ENCODE data around the gene AFF3. TPM values are rescaled to one million over a fixed set of nuclear protein-coding genes. Genes with fewer than 3 reads are reported as not detected.

The AFF3 gene
- total and polyA plus RNA-seq, 2 donors (not counting 3 experiments of a cell fraction or from before 2014, with no cell fraction given): 0.06 to 0.07 TPM

DNA sequence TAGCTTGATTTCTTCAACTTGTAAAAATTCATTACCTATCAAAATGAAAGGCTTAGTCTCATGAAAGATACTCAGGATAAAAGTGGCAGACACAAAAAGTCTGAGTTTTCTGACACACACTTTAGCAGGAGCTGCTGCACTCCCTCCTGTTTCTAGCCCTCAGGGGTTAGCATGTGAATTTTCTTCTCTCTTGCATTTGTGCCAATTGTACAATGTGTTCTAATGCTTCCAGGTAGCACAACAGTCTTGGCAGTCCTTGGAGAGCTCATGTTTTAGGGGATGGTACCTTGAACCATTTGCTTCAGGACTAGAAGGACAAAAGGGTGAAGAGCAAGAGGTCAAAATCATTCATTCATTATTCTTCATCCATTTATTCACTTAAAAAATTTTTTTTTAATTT lies 316.8 kb downstream of the AFF3 start:
- no peaks in the 10 kb centered on the region for H3K36me3 ChIP-seq (ENCODE audit: control insufficient read depth in 2 of 2, extremely low read depth in 1 of 2, insufficient read depth in 2 of 2, low read length in 2 of 2)
- no peak overlapping the region for H3K4me2 ChIP-seq (ENCODE audit: insufficient read depth, low read length)
- no peaks in the 10 kb centered on the region for H3K79me2 ChIP-seq (ENCODE audit: control insufficient read depth, insufficient read depth, low read length)
- no peaks in the 10 kb centered on the region for H3K9me3 ChIP-seq (replicated peaks; ENCODE audit: control insufficient read depth, insufficient read depth, low read length)
- H3K27ac ChIP-seq (ENCODE audit: insufficient read depth, low read depth, low read length): no peak overlapping the region
- ChIA-PET POLR2A (no interaction called here), CTCF (no interaction called here)
- intact Hi-C loops (cut with micrococcal nuclease): no loop called here
- H2AFZ ChIP-seq (ENCODE audit: low read depth, low read length): no peak overlapping the region
- dilution Hi-C loops (cut with MboI; ENCODE audit: extremely low pct_ligation_motif_present, low sequenced_read_pairs): no loop called here
- H3K9me1 ChIP-seq (replicated peaks; ENCODE audit: control insufficient read depth, extremely low read depth, insufficient read depth, low read length): no peaks in the 10 kb centered on the region
- no peaks in the 10 kb centered on the region for H4K20me1 ChIP-seq (replicated peaks; ENCODE audit: control insufficient read depth, extremely low read depth, insufficient read depth, low read length)
- no TSS peak for BruUV-seq (replicated peaks)
- TF ChIP-seq FOS (IDR thresholded peaks at IDR 0.05; ENCODE audit: borderline replicate concordance, insufficient read depth, low read length): no peak
- no peak for TF ChIP-seq GATA2 (IDR thresholded peaks at IDR 0.05; ENCODE audit: insufficient read depth, insufficient read length, low read depth, low read length)
- TF ChIP-seq POLR2AphosphoS5 (IDR thresholded peaks at IDR 0.05; ENCODE audit: insufficient read depth, low read depth, low read length): no peak
- TF ChIP-seq, protein P1, sequence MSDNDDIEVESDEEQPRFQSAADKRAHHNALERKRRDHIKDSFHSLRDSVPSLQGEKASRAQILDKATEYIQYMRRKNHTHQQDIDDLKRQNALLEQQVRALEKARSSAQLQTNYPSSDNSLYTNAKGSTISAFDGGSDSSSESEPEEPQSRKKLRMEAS (IDR thresholded peaks at IDR 0.05; ENCODE audit: insufficient read depth, insufficient read length): no peak
- TF ChIP-seq MYC (IDR thresholded peaks at IDR 0.05; ENCODE audit: low read depth, low read length): no peak
- TF ChIP-seq POLR2A (IDR thresholded peaks at IDR 0.05; ENCODE audit: low read depth, low read length): no peak
- no peak for TF ChIP-seq JUN (IDR thresholded peaks at IDR 0.05; ENCODE audit: borderline replicate concordance, insufficient read depth, insufficient read length, low read depth)
- TF ChIP-seq EZH2 (IDR thresholded peaks at IDR 0.05; ENCODE audit: borderline replicate concordance, low read depth, low read length, severe bottlenecking): no peak
- TF ChIP-seq, protein P2, sequence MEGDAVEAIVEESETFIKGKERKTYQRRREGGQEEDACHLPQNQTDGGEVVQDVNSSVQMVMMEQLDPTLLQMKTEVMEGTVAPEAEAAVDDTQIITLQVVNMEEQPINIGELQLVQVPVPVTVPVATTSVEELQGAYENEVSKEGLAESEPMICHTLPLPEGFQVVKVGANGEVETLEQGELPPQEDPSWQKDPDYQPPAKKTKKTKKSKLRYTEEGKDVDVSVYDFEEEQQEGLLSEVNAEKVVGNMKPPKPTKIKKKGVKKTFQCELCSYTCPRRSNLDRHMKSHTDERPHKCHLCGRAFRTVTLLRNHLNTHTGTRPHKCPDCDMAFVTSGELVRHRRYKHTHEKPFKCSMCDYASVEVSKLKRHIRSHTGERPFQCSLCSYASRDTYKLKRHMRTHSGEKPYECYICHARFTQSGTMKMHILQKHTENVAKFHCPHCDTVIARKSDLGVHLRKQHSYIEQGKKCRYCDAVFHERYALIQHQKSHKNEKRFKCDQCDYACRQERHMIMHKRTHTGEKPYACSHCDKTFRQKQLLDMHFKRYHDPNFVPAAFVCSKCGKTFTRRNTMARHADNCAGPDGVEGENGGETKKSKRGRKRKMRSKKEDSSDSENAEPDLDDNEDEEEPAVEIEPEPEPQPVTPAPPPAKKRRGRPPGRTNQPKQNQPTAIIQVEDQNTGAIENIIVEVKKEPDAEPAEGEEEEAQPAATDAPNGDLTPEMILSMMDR (IDR thresholded peaks at IDR 0.05; ENCODE audit: extremely low read depth in 1 of 2, insufficient read depth in 1 of 2, low read depth in 1 of 2, low read length in 2 of 2): no peak
- peaks cover 3% of the 10 kb centered on the region for H3K4me1 ChIP-seq (ENCODE audit: control insufficient read depth, extremely low read depth, insufficient read depth, low read length)
- no peak overlapping the region for H3K9ac ChIP-seq (replicated peaks; ENCODE audit: extremely low read depth, insufficient read depth, low read length)
- DNase-seq (ENCODE audit: low read depth, low spot score) (no peak), FAIRE-seq (no peak)
- H3K27me3 ChIP-seq (ENCODE audit: control insufficient read depth in 2 of 2, insufficient read depth in 2 of 2, low read length in 2 of 2): peaks cover 0 to 3% of the 10 kb centered on the region in 2 experiments
- no peak overlapping the region for H3K4me3 ChIP-seq (replicated peaks in 1 of 3; ENCODE audit: insufficient read depth in 1 of 3, low read depth in 1 of 3, low read length in 3 of 3)
